Ammon's horn (tissue), 1 donor: Measurements from ENCODE around the gene P2RX2.

Experiments used
- DNase-seq: peaks from one replicate; pipeline ENCODE4 v3.0.0-alpha.2; 2016; ENCODE audit warnings: low spot score

Gene P2RX2

GRCh38 chr12:132603240-132604150 is 15.1 kb upstream of the P2RX2 start:
- no peak for DNase-seq

- no peak for DNase-seq
Observed at GRCh38 chr12:132604151-132604618, 14.4 kb upstream of the P2RX2 start.

- no peak for DNase-seq
Observed at GRCh38 chr12:132604668-132605441, 13.7 kb upstream of the P2RX2 start.

GRCh38 chr12:132605892-132606291 is 12.7 kb upstream of the P2RX2 start:
- no peak for DNase-seq

GRCh38 chr12:132606466-132606865 is 12.1 kb upstream of the P2RX2 start:
- DNase-seq, result no peak

- no peak for DNase-seq
Observed at GRCh38 chr12:132606927-132607326, 11.6 kb upstream of the P2RX2 start.

- no peak for DNase-seq
Observed at GRCh38 chr12:132608231-132609171, 10.1 kb upstream of the P2RX2 start.

- no peak for DNase-seq
Observed at GRCh38 chr12:132610051-132610759, 8.4 kb upstream of the P2RX2 start, which contains the start of gene LRCOL1. Gene LRCOL1 (minus strand): TSS chr12:132610582. CDS start chr12:132606251, 4,331 bp downstream.

- no peak for DNase-seq
Observed at GRCh38 chr12:132610866-132611602, 7.5 kb upstream of the P2RX2 start.

- no peak for DNase-seq
Observed at GRCh38 chr12:132611620-132612019, 7.0 kb upstream of the P2RX2 start.

- no peak for DNase-seq
Observed at GRCh38 chr12:132614029-132614428, 4.5 kb upstream of the P2RX2 start.

GRCh38 chr12:132614861-132615578 is 3.6 kb upstream of the P2RX2 start:
- DNase-seq, result peak; percentile 91

- DNase-seq, result no peak
Observed at GRCh38 chr12:132615579-132616038, 3.0 kb upstream of the P2RX2 start.

- no peak for DNase-seq
Observed at GRCh38 chr12:132617135-132617701, 1.4 kb upstream of the P2RX2 start.

GRCh38 chr12:132617822-132618682 is 524 bp upstream of the P2RX2 start:
- no peak for DNase-seq

GRCh38 chr12:132619071-132619385 is 452 bp downstream of the P2RX2 start:
- DNase-seq, result no peak

- DNase-seq, result no peak
Observed at GRCh38 chr12:132619386-132620112, 973 bp downstream of the P2RX2 start.
